Measurements from ENCODE around the gene MEIOB.
"Not testable (repeated sequence)": the region's sequence is repeated elsewhere in the genome, so short reads cannot be mapped to it uniquely, and the experiment has no call there.

The MEIOB gene, protein sequence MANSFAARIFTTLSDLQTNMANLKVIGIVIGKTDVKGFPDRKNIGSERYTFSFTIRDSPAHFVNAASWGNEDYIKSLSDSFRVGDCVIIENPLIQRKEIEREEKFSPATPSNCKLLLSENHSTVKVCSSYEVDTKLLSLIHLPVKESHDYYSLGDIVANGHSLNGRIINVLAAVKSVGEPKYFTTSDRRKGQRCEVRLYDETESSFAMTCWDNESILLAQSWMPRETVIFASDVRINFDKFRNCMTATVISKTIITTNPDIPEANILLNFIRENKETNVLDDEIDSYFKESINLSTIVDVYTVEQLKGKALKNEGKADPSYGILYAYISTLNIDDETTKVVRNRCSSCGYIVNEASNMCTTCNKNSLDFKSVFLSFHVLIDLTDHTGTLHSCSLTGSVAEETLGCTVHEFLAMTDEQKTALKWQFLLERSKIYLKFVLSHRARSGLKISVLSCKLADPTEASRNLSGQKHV

GRCh38 chr16:1871974-1872635, at the start of gene MEIOB:
Gene MEIOB (minus strand): TSS chr16:1872164. CDS start chr16:1868175, 3,989 bp downstream.
- DNase-seq (ENCODE audit: low read depth in 2 of 2): peak; percentile 25 to 27

DNA sequence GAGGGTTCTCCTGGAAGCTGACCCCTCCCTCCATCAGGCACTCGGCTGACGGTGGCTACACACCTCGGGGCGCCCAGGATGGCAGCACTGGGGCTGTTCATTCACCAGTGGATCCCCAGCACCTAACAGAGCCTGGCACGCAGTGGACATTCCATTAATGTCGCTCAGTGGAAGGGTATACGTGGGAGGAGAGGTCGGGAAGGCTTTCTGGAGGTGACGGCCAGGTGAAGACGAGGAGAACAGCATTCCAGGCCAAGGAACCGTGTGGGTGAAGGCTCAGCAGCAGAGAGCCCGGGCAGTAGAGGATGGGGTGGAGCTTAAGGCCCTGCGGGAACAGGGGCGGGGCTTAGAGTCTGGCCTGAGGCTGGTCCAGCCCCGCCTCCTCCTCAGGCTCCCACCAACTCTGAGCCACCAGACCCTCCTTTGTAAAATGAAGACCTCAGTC, 48.8 kb upstream of the MEIOB start:
- peak in 1 of 2 donors; percentile 14 for DNase-seq (ENCODE audit: low read depth in 2 of 2)

DNA sequence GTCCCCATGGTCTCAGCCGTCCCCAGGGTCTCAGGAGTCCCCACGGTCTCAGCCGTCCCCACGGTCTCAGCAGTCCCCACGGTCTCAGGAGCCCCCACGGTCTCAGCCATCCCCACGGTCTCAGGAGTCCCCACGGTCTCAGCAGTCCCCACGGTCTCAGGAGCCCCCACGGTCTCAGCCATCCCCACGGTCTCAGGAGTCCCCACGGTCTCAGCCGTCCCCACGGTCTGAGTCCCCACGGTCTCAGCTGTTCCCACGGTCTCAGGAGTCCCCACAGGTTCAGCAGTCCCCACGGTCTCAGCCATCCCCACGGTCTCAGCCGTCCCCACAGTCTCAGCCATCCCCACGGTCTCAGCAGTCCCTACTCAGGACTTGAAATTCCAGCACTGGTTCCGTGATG, 48.2 kb upstream of the MEIOB start:
- DNase-seq (ENCODE audit: low read depth in 2 of 2): not testable (repeated sequence)

- no peak for DNase-seq (ENCODE audit: low read depth in 2 of 2)
Observed at GRCh38 chr16:1919327-1919998, 47.5 kb upstream of the MEIOB start.

- DNase-seq (ENCODE audit: low read depth in 2 of 2): no peak
Observed at GRCh38 chr16:1918351-1919326, 46.7 kb upstream of the MEIOB start, which contains the start of gene HS3ST6. Gene HS3ST6 (minus strand): TSS chr16:1918415. CDS start chr16:1918323, 92 bp downstream.

DNA sequence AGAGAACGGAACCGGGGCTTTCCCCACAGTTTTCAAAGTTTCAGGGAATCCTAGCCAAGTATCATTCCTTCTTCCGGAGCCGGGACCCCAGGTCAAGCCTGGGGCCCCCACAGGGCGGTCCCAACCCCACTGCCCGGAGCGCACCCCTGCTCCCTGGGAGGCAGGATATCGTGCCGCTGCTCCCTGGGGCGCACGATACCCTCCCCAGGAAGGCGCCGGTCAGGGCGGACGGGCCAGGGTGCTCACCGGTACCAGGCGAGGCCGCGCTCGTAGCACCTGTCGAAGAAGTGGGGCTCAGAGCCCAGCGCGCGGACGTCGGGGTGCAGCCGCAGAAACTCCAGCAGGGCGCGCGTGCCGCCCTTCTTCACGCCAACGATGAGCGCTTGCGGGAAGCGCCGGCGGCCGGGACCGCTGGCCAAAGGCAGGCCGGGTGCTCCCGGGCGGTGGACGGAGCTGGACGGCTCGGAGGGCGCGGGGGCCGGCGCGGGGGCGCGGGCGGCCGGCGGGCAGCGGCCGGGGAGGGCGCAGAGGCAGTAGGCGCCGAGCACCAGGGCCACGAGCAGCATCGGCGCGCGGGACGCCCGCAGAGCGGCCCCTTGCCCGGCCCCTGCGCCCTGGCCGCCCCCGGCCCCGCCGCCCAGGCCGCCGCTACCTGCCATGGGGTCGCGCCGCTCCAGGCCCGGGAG, 45.8 kb upstream of the MEIOB start:
- DNase-seq (ENCODE audit: low read depth in 2 of 2): no peak

- no peak for DNase-seq (ENCODE audit: low read depth in 2 of 2)
Observed at GRCh38 chr16:1917056-1917664, 45.2 kb upstream of the MEIOB start.

- DNase-seq (ENCODE audit: low read depth in 2 of 2): no peak
Observed at GRCh38 chr16:1916640-1916990, 44.7 kb upstream of the MEIOB start.

GRCh38 chr16:1915732-1916639, 44.0 kb upstream of the MEIOB start:
- no peak for DNase-seq (ENCODE audit: low read depth in 2 of 2)

GRCh38 chr16:1914988-1915387, 43.0 kb upstream of the MEIOB start:
- DNase-seq (ENCODE audit: low read depth in 2 of 2): no peak

GRCh38 chr16:1914084-1914608, 42.2 kb upstream of the MEIOB start:
- DNase-seq (ENCODE audit: low read depth in 2 of 2): no peak

DNA sequence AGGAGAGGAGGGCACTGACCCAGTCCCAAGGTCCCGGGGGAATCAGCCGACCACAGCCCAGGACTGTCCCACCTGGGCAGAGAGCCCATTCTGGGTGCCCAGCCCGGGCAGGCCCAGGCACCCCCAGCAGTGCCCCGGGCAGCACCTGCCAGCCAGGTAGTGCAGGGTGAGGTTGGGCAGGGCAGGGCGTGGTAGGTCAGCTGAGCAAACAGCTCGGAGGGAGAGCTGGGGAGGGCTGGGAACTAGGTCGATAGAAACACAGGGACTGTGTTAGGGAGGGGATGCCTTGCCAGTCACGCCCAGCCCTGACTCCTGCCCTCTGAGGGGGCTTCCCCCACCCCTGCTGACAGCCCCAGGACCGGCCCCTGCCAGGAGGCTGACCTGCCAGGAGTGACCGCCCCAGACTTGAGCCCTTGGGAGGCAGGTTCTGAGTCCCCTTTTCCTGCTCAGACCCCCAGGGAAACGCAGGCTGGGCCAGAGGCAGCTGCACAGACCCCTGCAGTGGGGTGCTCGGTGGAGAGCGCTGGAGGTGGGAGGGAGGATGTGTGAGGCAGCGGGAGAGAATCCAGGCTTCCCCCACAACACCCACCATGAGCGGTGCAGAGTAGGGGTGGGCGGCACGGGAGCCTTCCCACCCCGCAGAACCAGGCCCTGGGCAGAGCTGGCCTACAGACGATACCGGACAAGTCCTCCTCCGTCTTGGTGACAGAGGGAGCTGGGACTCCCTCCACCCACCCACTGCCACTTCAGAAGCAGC, 41.5 kb upstream of the MEIOB start:
- DNase-seq (ENCODE audit: low read depth in 2 of 2): no peak

GRCh38 chr16:1912215-1912543, 40.2 kb upstream of the MEIOB start:
- no peak for DNase-seq (ENCODE audit: low read depth in 2 of 2)

- no peak for DNase-seq (ENCODE audit: low read depth in 2 of 2)
Observed at GRCh38 chr16:1911467-1912214, 39.7 kb upstream of the MEIOB start.

GRCh38 chr16:1909561-1910231, 37.7 kb upstream of the MEIOB start:
- DNase-seq (ENCODE audit: low read depth in 2 of 2): no peak

- DNase-seq (ENCODE audit: low read depth in 2 of 2): no peak
Observed at GRCh38 chr16:1908983-1909382, 37.0 kb upstream of the MEIOB start.

DNA sequence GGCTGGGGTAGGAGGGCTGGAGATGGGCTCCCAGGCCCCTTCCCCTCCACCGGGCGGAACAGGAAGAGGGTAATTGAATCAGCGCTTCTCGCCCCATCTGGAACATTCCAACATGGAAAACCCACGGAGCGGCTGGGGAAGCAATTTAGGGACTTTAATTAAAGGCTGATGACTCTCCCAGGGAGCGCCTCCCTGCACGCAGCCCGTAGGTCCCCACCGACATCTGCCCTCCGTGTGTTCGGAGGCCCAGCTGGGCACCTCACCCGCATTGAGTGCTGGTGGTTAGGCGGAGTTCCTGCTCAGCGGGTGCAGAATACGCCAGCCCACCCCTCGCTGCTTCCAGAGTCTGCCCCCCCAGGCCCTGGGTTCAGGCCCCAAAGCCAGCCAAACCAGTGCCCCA, 36.2 kb upstream of the MEIOB start:
- DNase-seq (ENCODE audit: low read depth in 2 of 2): no peak
